Suprapubic skin (tissue), 4 donors: ENCODE results near the gene LRP8. TPM values are rescaled to one million over a fixed set of nuclear protein-coding genes. Genes with fewer than 3 reads are reported as not detected.

Experiments
- DNase-seq, 2 donors: peaks; one replicate each; pipeline ENCODE4 v3.0.0-alpha.2; 2019; ENCODE audit warnings: low spot score in 2 of 2
- H3K27ac ChIP-seq: fragments of 200-600 bp; sonication (generic); one replicate; pipeline ENCODE4 v1.5.1; 2019
- H3K27me3 ChIP-seq: fragments of 200-600 bp; sonication (generic); one replicate; pipeline ENCODE4 v1.5.1; 2019
- H3K36me3 ChIP-seq: fragments of 200-600 bp; sonication (generic); one replicate; pipeline ENCODE4 v1.5.1; 2019
- H3K4me1 ChIP-seq: fragments of 200-600 bp; sonication (generic); one replicate; pipeline ENCODE4 v1.5.1; 2019
- H3K4me3 ChIP-seq: fragments of 200-600 bp; sonication (generic); one replicate; pipeline ENCODE4 v1.5.1; 2019; ENCODE audit warnings: mild to moderate bottlenecking
- H3K9me3 ChIP-seq: fragments of 200-600 bp; sonication (generic); one replicate; pipeline ENCODE4 v1.5.1; 2019
- CTCF ChIP-seq, 2 donors: fragments of 200-600 bp in 1 of 2; fragments of 450-650 bp in 1 of 2; sonication (generic) in 1 of 2; IDR thresholded peaks; one replicate each; pipeline ENCODE4 v1.5.1; 2016 to 2019; ENCODE audit warnings: antibody characterized with exemption in 2 of 2, mild to moderate bottlenecking in 1 of 2, moderate library complexity in 1 of 2
- EP300 ChIP-seq: sonication (generic); formaldehyde crosslinking; IDR thresholded peaks from one replicate; pipeline ENCODE4 v1.6.1; 2017; ENCODE audit warnings: antibody characterized with exemption
- POLR2A ChIP-seq, 2 donors: fragments of 450-650 bp; IDR thresholded peaks; one replicate each; pipeline ENCODE4 v1.6.1; 2017; ENCODE audit warnings: antibody characterized with exemption in 2 of 2, mild to moderate bottlenecking in 2 of 2, moderate library complexity in 2 of 2
- POLR2AphosphoS5 ChIP-seq, 3 donors: sonication (generic); formaldehyde crosslinking; IDR thresholded peaks; one replicate each; pipeline ENCODE4 v1.6.1; 2017; ENCODE audit warnings: antibody characterized with exemption in 3 of 3
- WGBS: methylation state at CpG from one replicate; pipeline ENCODE4 v1.1.5; 2018; 5-methylcytosine and 5-hydroxymethylcytosine counted together
- total RNA-seq, 4 donors: library from RNA; depleted of rRNA; stranded (reverse); fragments of >200 nt; gene quantifications; one replicate each; pipeline ENCODE4 v1.1.0, GENCODE V29; 2016

Gene LRP8
- total RNA-seq, 4 donors from 2014 or later: 2.8 to 11.8 (median 4.1) TPM

GRCh38 chr1:53271446-53272090, 56.3 kb downstream of the LRP8 start:
- WGBS: 100% methylated on average over 4 of the region's 5 CpGs
- Histone ChIP-seq H3K9me3 (no peaks in the 10 kb centered on the region), H3K27me3 (no peaks in the 10 kb centered on the region), H3K36me3 (no peaks in the 10 kb centered on the region), H3K4me1 (peaks cover 11% of the 10 kb centered on the region), H3K4me3 (no peak overlapping the region), H3K27ac (no peak overlapping the region)
- peak; percentile 15 to 56 for DNase-seq
- TF ChIP-seq POLR2AphosphoS5 (IDR thresholded peaks at IDR 0.05) (no peak), EP300 (no peak), POLR2A (IDR thresholded peaks at IDR 0.05) (no peak), CTCF (IDR thresholded peaks at IDR 0.05) (no peak)

- no peak for TF ChIP-seq CTCF (IDR thresholded peaks at IDR 0.05)
- TF ChIP-seq POLR2A (IDR thresholded peaks at IDR 0.05): no peak
- TF ChIP-seq EP300: no peak
- TF ChIP-seq POLR2AphosphoS5 (IDR thresholded peaks at IDR 0.05): no peak
- Histone ChIP-seq H3K4me3 (no peak overlapping the region), H3K36me3 (no peaks in the 10 kb centered on the region), H3K4me1 (peaks cover 11% of the 10 kb centered on the region), H3K27me3 (no peaks in the 10 kb centered on the region), H3K9me3 (no peaks in the 10 kb centered on the region), H3K27ac (no peak overlapping the region)
- WGBS: 89% methylated on average over 8 of the region's 8 CpGs
- DNase-seq: no peak
These were observed 57.0 kb downstream of the LRP8 start for GRCh38 chr1:53270873-53271272.

- Histone ChIP-seq H3K27me3 (no peaks in the 10 kb centered on the region), H3K4me3 (no peak overlapping the region), H3K4me1 (peaks cover 11% of the 10 kb centered on the region), H3K9me3 (no peaks in the 10 kb centered on the region), H3K27ac (no peak overlapping the region), H3K36me3 (no peaks in the 10 kb centered on the region)
- DNase-seq: no peak
- 55% methylated on average over 1 of the region's 1 CpG for WGBS
- TF ChIP-seq CTCF (IDR thresholded peaks at IDR 0.05) (no peak), EP300 (no peak), POLR2AphosphoS5 (IDR thresholded peaks at IDR 0.05) (no peak), POLR2A (IDR thresholded peaks at IDR 0.05) (no peak)
These were observed 57.8 kb downstream of the LRP8 start for GRCh38 chr1:53270107-53270506.

- DNase-seq: no peak
- TF ChIP-seq CTCF (IDR thresholded peaks at IDR 0.05) (no peak), EP300 (no peak), POLR2AphosphoS5 (IDR thresholded peaks at IDR 0.05) (no peak), POLR2A (IDR thresholded peaks at IDR 0.05) (no peak)
- H3K9me3 ChIP-seq: no peaks in the 10 kb centered on the region
- no peak overlapping the region for H3K4me3 ChIP-seq
- peaks cover 11% of the 10 kb centered on the region for H3K36me3 ChIP-seq
- no peaks in the 10 kb centered on the region for H3K27me3 ChIP-seq
- peaks cover under 1% of the 10 kb centered on the region for H3K4me1 ChIP-seq
- H3K27ac ChIP-seq: no peak overlapping the region
These were observed 60.1 kb downstream of the LRP8 start for GRCh38 chr1:53267761-53268160.

GRCh38 chr1:53266038-53266437, 61.8 kb downstream of the LRP8 start:
- no peak for DNase-seq
- TF ChIP-seq POLR2AphosphoS5 (IDR thresholded peaks at IDR 0.05) (no peak), CTCF (IDR thresholded peaks at IDR 0.05) (peak in 1 of 2 donors; percentile 16)
- H3K4me3 ChIP-seq: no peak overlapping the region

More at GRCh38 chr1:53266038-53266437, 61.8 kb downstream of the LRP8 start:
- Histone ChIP-seq H3K27me3 (no peaks in the 10 kb centered on the region), H3K27ac (no peak overlapping the region), H3K4me1 (no peaks in the 10 kb centered on the region), H3K36me3 (peaks cover 20% of the 10 kb centered on the region), H3K9me3 (no peaks in the 10 kb centered on the region)
